Measurements from ENCODE around the gene SLC9A8.

- TF ChIP-seq, protein P1, sequence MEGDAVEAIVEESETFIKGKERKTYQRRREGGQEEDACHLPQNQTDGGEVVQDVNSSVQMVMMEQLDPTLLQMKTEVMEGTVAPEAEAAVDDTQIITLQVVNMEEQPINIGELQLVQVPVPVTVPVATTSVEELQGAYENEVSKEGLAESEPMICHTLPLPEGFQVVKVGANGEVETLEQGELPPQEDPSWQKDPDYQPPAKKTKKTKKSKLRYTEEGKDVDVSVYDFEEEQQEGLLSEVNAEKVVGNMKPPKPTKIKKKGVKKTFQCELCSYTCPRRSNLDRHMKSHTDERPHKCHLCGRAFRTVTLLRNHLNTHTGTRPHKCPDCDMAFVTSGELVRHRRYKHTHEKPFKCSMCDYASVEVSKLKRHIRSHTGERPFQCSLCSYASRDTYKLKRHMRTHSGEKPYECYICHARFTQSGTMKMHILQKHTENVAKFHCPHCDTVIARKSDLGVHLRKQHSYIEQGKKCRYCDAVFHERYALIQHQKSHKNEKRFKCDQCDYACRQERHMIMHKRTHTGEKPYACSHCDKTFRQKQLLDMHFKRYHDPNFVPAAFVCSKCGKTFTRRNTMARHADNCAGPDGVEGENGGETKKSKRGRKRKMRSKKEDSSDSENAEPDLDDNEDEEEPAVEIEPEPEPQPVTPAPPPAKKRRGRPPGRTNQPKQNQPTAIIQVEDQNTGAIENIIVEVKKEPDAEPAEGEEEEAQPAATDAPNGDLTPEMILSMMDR (IDR thresholded peaks at IDR 0.05; ENCODE audit: borderline replicate concordance, extremely low read depth, low read length, poor library complexity, severe bottlenecking), result no peak
- no peak for TF ChIP-seq EZH2 (IDR thresholded peaks at IDR 0.05; ENCODE audit: borderline replicate concordance, low read depth, low read length, severe bottlenecking)
Observed at GRCh38 chr20:49880177-49880576, 67.5 kb downstream of the SLC9A8 start.
